ENCODE measurements around the gene TUBGCP6.

DNA sequence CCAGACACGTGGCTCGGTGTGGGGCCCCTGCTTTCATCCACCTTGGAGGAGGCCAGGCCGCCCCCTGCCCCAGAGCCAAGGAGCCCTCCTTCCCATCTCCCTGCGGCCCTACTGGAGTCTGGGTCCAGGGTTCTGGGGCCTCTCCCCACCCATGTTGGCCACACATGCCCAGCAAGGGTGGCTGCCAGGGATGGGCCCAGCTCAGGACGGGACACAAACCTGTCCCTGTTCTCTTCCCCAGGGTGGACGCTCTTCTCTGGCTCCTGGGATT is 69.7 kb downstream of the TUBGCP6 start:
- no peak for TF ChIP-seq GATA3 (IDR thresholded peaks at IDR 0.05; ENCODE audit: low read depth, low read length)
- TF ChIP-seq GATA2 (IDR thresholded peaks at IDR 0.05; ENCODE audit: low read depth, low read length) = no peak
